GM11168 (cell line): ENCODE measurements around the gene CTSE.

Experiments used
- in situ Hi-C: fragments of 300-500 bp; cut with MboI; formaldehyde crosslinking; loops from one replicate; pipeline ENCODE4 v1.12.0; 2022; ENCODE audit warnings: low sequenced_read_pairs; ENCODE audit not compliant: unreplicated experiment

Gene CTSE

GRCh38 chr1:205976708-205977401 lies 46.8 kb downstream of the CTSE start:
- in situ Hi-C loops = no loop called here

- in situ Hi-C loops = no loop called here
These were observed 47.7 kb downstream of the CTSE start for GRCh38 chr1:205976036-205976435.

- in situ Hi-C loops = no loop called here
These were observed 48.2 kb downstream of the CTSE start for GRCh38 chr1:205975387-205975998.

- in situ Hi-C loops = no loop called here
These were observed 49.0 kb downstream of the CTSE start for GRCh38 chr1:205974712-205975111.

- in situ Hi-C loops = no loop called here
These were observed 50.1 kb downstream of the CTSE start for GRCh38 chr1:205973377-205974232.

GRCh38 chr1:205972491-205973168 lies 51.1 kb downstream of the CTSE start:
- in situ Hi-C loops = no loop called here

- in situ Hi-C loops = no loop called here
These were observed 51.6 kb downstream of the CTSE start for GRCh38 chr1:205972081-205972480.

GRCh38 chr1:205971082-205971481 lies 52.6 kb downstream of the CTSE start:
- in situ Hi-C loops = no loop called here

- in situ Hi-C loops = no loop called here
These were observed 53.2 kb downstream of the CTSE start for GRCh38 chr1:205970486-205970885.

GRCh38 chr1:205969229-205969628 lies 54.5 kb downstream of the CTSE start:
- in situ Hi-C loops = no loop called here

GRCh38 chr1:205967554-205968335 lies 56.0 kb downstream of the CTSE start:
- in situ Hi-C loops = no loop called here

- in situ Hi-C loops = no loop called here
These were observed 58.4 kb downstream of the CTSE start for GRCh38 chr1:205965036-205965884.

- in situ Hi-C loops = no loop called here
These were observed 60.1 kb downstream of the CTSE start for GRCh38 chr1:205963352-205964155.

GRCh38 chr1:205962821-205963221 lies 60.9 kb downstream of the CTSE start:
- in situ Hi-C loops = no loop called here

- in situ Hi-C loops = no loop called here
These were observed 61.5 kb downstream of the CTSE start for GRCh38 chr1:205961991-205962820.

- in situ Hi-C loops = no loop called here
These were observed 62.3 kb downstream of the CTSE start for GRCh38 chr1:205961405-205961804.

GRCh38 chr1:205959789-205960188 lies 63.9 kb downstream of the CTSE start:
- in situ Hi-C loops = no loop called here
